Measurements from ENCODE around the gene RUVBL2. TPM values are rescaled to one million over a fixed set of nuclear protein-coding genes. Genes with fewer than 3 reads are reported as not detected.

The RUVBL2 gene
- total RNA-seq, 1 donor, result 119 TPM

- no peak for TF ChIP-seq CTCF (IDR thresholded peaks at IDR 0.05; ENCODE audit: insufficient read depth, low read length)
- H3K4me3 ChIP-seq (ENCODE audit: low read depth, low read length), result no peak overlapping the region
- no peak for DNase-seq (ENCODE audit: low read depth)
These were observed 3.9 kb upstream of the RUVBL2 start for GRCh38 chr19:48989701-48990291.

GRCh38 chr19:48990400-48990799, 3.3 kb upstream of the RUVBL2 start:
- no peak for TF ChIP-seq CTCF (IDR thresholded peaks at IDR 0.05; ENCODE audit: insufficient read depth, low read length)
- no peak for DNase-seq (ENCODE audit: low read depth)
- no peak overlapping the region for H3K4me3 ChIP-seq (ENCODE audit: low read depth, low read length)

GRCh38 chr19:48991011-48991609, 2.6 kb upstream of the RUVBL2 start:
- H3K4me3 ChIP-seq (ENCODE audit: low read depth, low read length), result peak overlapping the region; percentile 93
- DNase-seq (ENCODE audit: low read depth), result no peak
- no peak for TF ChIP-seq CTCF (IDR thresholded peaks at IDR 0.05; ENCODE audit: insufficient read depth, low read length)

GRCh38 chr19:48991873-48992580, 1.7 kb upstream of the RUVBL2 start:
- DNase-seq (ENCODE audit: low read depth), result peak; percentile 84
- no peak for TF ChIP-seq CTCF (IDR thresholded peaks at IDR 0.05; ENCODE audit: insufficient read depth, low read length)
- peak overlapping the region; percentile 93 for H3K4me3 ChIP-seq (ENCODE audit: low read depth, low read length)

- peak overlapping the region; percentile 93 for H3K4me3 ChIP-seq (ENCODE audit: low read depth, low read length)
- DNase-seq (ENCODE audit: low read depth), result no peak
- no peak for TF ChIP-seq CTCF (IDR thresholded peaks at IDR 0.05; ENCODE audit: insufficient read depth, low read length)
These were observed 1.0 kb upstream of the RUVBL2 start for GRCh38 chr19:48992581-48993174.

GRCh38 chr19:48994035-48994386, 324 bp downstream of the RUVBL2 start:
- peak overlapping the region; percentile 96 for H3K4me3 ChIP-seq (ENCODE audit: low read depth, low read length)
- no peak for TF ChIP-seq CTCF (IDR thresholded peaks at IDR 0.05; ENCODE audit: insufficient read depth, low read length)
- no peak for DNase-seq (ENCODE audit: low read depth)
